GM23248 (cell line): ENCODE measurements around the gene KCNQ5. TPM values are rescaled to one million over a fixed set of nuclear protein-coding genes. Genes with fewer than 3 reads are reported as not detected.

Experiments used
- DNase-seq: peaks from one replicate; pipeline ENCODE4 v3.0.0-alpha.2; 2015
- H2AFZ ChIP-seq: fragments of 200-600 bp; sonication (generic); 2 replicates; pipeline ENCODE4 v1.6.1; 2016; ENCODE audit warnings: antibody characterized with exemption
- H3F3A ChIP-seq: fragments of 200-600 bp; sonication (generic); 2 replicates; pipeline ENCODE4 v1.6.1; 2016; ENCODE audit warnings: mild to moderate bottlenecking, antibody characterized with exemption, mixed run types; ENCODE audit not compliant: insufficient read depth
- H3K27ac ChIP-seq: fragments of 200-600 bp; sonication (generic); 2 replicates; pipeline ENCODE4 v1.5.1; 2016; ENCODE audit warnings: mild to moderate bottlenecking
- H3K27me3 ChIP-seq: fragments of 200-600 bp; sonication (generic); replicated peaks from 2 replicates; pipeline ENCODE4 v1.6.1; 2016; ENCODE audit warnings: mild to moderate bottlenecking; ENCODE audit not compliant: insufficient read depth
- H3K36me3 ChIP-seq: fragments of 200-600 bp; sonication (generic); 2 replicates; pipeline ENCODE4 v1.6.1; 2016; ENCODE audit warnings: low read depth, mild to moderate bottlenecking
- H3K4me1 ChIP-seq: fragments of 200-600 bp; sonication (generic); 2 replicates; pipeline ENCODE4 v1.6.1; 2016; ENCODE audit warnings: mild to moderate bottlenecking; ENCODE audit not compliant: insufficient read depth
- H3K4me2 ChIP-seq: fragments of 200-600 bp; sonication (generic); one replicate; pipeline ENCODE4 v1.6.1; 2016; ENCODE audit warnings: mild to moderate bottlenecking; ENCODE audit not compliant: unreplicated experiment
- H3K4me3 ChIP-seq: fragments of 200-600 bp; sonication (generic); 2 replicates; pipeline ENCODE4 v1.5.1; 2016; ENCODE audit warnings: mild to moderate bottlenecking
- H3K79me2 ChIP-seq: fragments of 200-600 bp; sonication (generic); 2 replicates; pipeline ENCODE4 v1.6.1; 2016; ENCODE audit warnings: mild to moderate bottlenecking; ENCODE audit not compliant: insufficient read depth
- H3K9ac ChIP-seq: fragments of 200-600 bp; sonication (generic); 2 replicates; pipeline ENCODE4 v1.6.1; 2016; ENCODE audit warnings: mild to moderate bottlenecking
- H3K9me2 ChIP-seq: fragments of 200-600 bp; sonication (generic); 2 replicates; pipeline ENCODE4 v1.6.1; 2016; ENCODE audit warnings: mixed run types, mild to moderate bottlenecking, moderate library complexity; ENCODE audit not compliant: insufficient read depth
- H3K9me3 ChIP-seq: fragments of 200-600 bp; sonication (generic); one replicate; pipeline ENCODE4 v1.6.1; 2017; ENCODE audit warnings: low read depth
- H4K20me1 ChIP-seq: fragments of 200-600 bp; sonication (generic); 2 replicates; pipeline ENCODE4 v1.6.0; 2016; ENCODE audit not compliant: insufficient read depth
- EZH2 ChIP-seq: fragments of 200-600 bp; sonication (generic); IDR thresholded peaks from 2 replicates; pipeline ENCODE4 v1.6.1; 2018; ENCODE audit warnings: antibody characterized with exemption, mild to moderate bottlenecking; ENCODE audit not compliant: insufficient read depth, poor library complexity, severe bottlenecking
- EZH2phosphoT487 ChIP-seq: fragments of 200-600 bp; sonication (generic); IDR thresholded peaks from 2 replicates; pipeline ENCODE4 v1.6.1; 2018; ENCODE audit warnings: antibody characterized with exemption, moderate library complexity, mild to moderate bottlenecking, low read depth; ENCODE audit not compliant: insufficient read depth
- WGBS, 2 experiments: methylation state at CpG; one replicate each; pipeline ENCODE4 v1.1.6; 2015 to 2017; ENCODE audit warnings: low lambda C conversion rate in 2 of 2, low coverage in 1 of 2; ENCODE audit errors: missing lambda C conversion rate in 2 of 2; 5-methylcytosine and 5-hydroxymethylcytosine counted together
- in situ Hi-C: fragments of 300-500 bp; cut with MboI; formaldehyde crosslinking; loops from 2 replicates; pipeline ENCODE4 v1.15.0; 2020
- polyA plus RNA-seq: library from polyadenylated mRNA; unstranded; fragments of >200 nt; fragmentation: Nextera tagmentation; extraction: Ambion mirVana; gene quantifications from 2 replicates; pipeline ENCODE4 v1.2.1, GENCODE V29; 2016
- total RNA-seq: library from RNA; depleted of rRNA; stranded (reverse); fragments of >200 nt; shearing (Covaris generic); gene quantifications from 2 replicates; pipeline ENCODE4 v1.2.3, GENCODE V29; 2014

The KCNQ5 gene
- total and polyA plus RNA-seq, 2 experiments from 2014 or later: 5.7 to 10.8 TPM

DNA sequence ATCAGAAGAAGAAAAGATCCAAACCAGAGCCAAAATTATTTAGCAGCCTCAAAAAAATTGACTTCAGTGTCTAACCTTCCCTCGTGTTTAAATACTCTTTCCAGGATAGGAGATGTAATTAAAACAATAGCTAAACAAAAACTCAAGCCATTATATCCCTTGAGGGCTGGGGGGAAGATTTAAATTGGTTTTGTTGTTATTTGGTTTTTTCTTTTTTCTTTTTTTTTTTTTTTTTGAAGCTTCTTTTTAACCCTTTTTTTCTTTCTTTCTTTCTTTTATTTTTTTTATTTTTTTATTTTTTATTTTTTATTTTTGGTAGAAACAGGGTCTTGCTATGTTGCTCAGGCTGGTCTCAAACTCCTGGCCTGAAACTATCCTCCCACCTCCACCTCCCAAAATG is 334.4 kb downstream of the KCNQ5 start:
- 77 to 88% methylated on average over 1 of the region's 1 CpG for WGBS, 2 experiments
- Histone ChIP-seq H3K27ac (no peak overlapping the region), H3K9ac (no peak overlapping the region), H3K79me2 (no peaks in the 10 kb centered on the region; the same call in 1 of the 2 replicates), H3F3A (peaks cover 30% of the 10 kb centered on the region), H2AFZ (no peak overlapping the region), H3K9me2 (no peaks in the 10 kb centered on the region), H3K9me3 (no peaks in the 10 kb centered on the region), H3K4me2 (no peak overlapping the region), H4K20me1 (no peaks in the 10 kb centered on the region), H3K4me3 (no peak overlapping the region), H3K4me1 (peaks cover 23% of the 10 kb centered on the region), H3K36me3 (no peaks in the 10 kb centered on the region), H3K27me3 (no peaks in the 10 kb centered on the region)
- no peak for DNase-seq
- in situ Hi-C loops: no loop called here
- no peak for TF ChIP-seq EZH2
- TF ChIP-seq EZH2phosphoT487: no peak

DNA sequence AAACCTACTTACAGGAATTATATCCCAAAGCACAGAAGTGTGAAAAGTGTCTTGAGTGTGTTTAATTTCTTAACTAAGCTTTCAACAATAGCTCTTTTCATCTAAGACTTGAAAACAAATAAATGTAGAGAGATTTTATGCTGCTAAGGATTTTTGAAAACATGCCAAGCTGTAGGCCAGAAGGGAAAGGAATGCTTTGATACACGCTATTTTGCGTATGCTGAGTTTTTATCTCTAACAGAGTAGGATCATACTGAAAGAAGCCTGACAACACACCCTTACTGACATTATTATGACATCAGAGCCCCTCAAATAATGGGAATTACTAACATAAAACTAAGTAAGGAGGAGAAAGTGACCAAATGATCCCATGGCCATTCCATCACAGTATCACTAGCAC is 338.0 kb downstream of the KCNQ5 start:
- Histone ChIP-seq H3K4me2 (no peak overlapping the region), H2AFZ (no peak overlapping the region), H3F3A (peaks cover 2% of the 10 kb centered on the region; the same call in 1 of the 2 replicates), H3K27ac (no peak overlapping the region), H4K20me1 (no peaks in the 10 kb centered on the region), H3K4me3 (no peak overlapping the region), H3K36me3 (no peaks in the 10 kb centered on the region), H3K79me2 (no peaks in the 10 kb centered on the region; the same call in 1 of the 2 replicates), H3K27me3 (no peaks in the 10 kb centered on the region), H3K9me3 (no peaks in the 10 kb centered on the region), H3K9ac (no peak overlapping the region), H3K9me2 (no peaks in the 10 kb centered on the region), H3K4me1 (no peaks in the 10 kb centered on the region)
- in situ Hi-C loops: no loop called here
- TF ChIP-seq EZH2 (no peak), EZH2phosphoT487 (no peak)
- no peak for DNase-seq
- WGBS, 2 experiments: 94 to 100% methylated on average over 2 of the region's 2 CpGs

DNA sequence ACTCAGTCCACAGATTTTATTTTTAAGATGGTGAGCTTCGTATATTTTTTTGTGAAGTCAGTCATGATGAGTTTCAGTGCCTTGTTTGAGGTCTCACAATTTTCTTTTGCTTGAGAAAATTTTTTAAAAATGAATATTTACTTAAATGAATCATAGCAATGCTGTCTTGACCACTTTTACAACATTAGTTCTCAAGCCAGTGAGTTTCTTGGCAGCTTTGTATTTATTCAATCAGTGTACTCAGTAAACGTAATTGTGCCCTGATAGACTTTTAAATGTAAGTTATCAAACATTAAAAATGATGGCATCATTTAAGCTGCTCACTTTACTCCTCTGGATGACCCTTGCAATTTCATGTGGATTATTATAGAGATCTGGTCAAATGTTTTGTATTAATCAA is 342.1 kb downstream of the KCNQ5 start:
- no peak overlapping the region for H3K4me2 ChIP-seq
- no peak overlapping the region for H3K27ac ChIP-seq
- H3K4me1 ChIP-seq: peaks cover 14% of the 10 kb centered on the region
- H3F3A ChIP-seq: peaks cover 6% of the 10 kb centered on the region
- DNase-seq: peak; percentile 31
- H4K20me1 ChIP-seq: no peaks in the 10 kb centered on the region
- H3K9ac ChIP-seq: no peak overlapping the region
- H3K9me2 ChIP-seq: no peaks in the 10 kb centered on the region
- no peak overlapping the region for H3K4me3 ChIP-seq
- no peak overlapping the region for H2AFZ ChIP-seq
- TF ChIP-seq EZH2phosphoT487 (no peak), EZH2 (no peak)
- whole genome bisulfite sequencing, 2 experiments: 70 to 79% methylated on average over 2 of the region's 2 CpGs
- no peaks in the 10 kb centered on the region for H3K36me3 ChIP-seq
- no peaks in the 10 kb centered on the region for H3K27me3 ChIP-seq
- no peaks in the 10 kb centered on the region for H3K9me3 ChIP-seq
- H3K79me2 ChIP-seq: no peaks in the 10 kb centered on the region; the same call in 1 of the 2 replicates
- in situ Hi-C loops: no loop called here

DNA sequence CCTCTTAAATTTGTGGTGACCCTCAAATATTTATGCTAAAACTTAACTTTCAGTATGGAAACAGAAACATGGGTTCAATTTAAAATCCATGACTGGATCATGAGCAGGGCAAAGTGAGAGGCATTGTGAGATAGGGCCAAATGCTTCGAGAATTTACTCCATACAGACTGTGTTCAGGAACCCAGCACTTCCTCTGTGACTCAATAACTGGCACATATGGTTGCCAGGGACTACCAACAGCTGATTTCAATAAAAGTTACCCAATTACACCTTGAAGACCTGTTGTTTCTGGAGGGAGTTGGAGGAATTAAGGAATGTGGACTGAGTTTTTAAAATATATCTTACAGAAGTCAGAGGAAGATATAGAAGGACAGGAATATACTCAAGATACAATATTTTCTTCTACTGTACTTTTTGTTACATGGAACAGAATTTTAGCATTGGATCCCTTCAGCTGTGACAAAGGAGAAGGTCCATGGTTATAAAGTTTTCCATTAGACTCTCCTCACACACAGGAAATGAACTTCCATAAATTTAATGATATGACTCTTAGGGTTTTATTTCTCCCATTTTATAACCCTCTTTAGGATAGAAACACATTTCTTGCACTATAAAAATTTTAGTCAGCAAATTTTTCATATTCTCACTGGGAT is 344.9 kb downstream of the KCNQ5 start:
- no peak overlapping the region for H2AFZ ChIP-seq
- in situ Hi-C loops: no loop called here
- no peaks in the 10 kb centered on the region for H4K20me1 ChIP-seq
- no peak overlapping the region for H3K4me3 ChIP-seq
- peak; percentile 57 for DNase-seq
- peaks cover 16% of the 10 kb centered on the region for H3K4me1 ChIP-seq
- H3K9ac ChIP-seq: no peak overlapping the region
- H3K27ac ChIP-seq: no peak overlapping the region
- no peak overlapping the region for H3K4me2 ChIP-seq
- H3K79me2 ChIP-seq: no peaks in the 10 kb centered on the region
- H3K27me3 ChIP-seq: no peaks in the 10 kb centered on the region
- no peaks in the 10 kb centered on the region for H3K36me3 ChIP-seq
- WGBS, 2 experiments: 10 to 17% methylated on average over 1 of the region's 1 CpG
- TF ChIP-seq EZH2phosphoT487 (no peak), EZH2 (no peak)
- H3K9me3 ChIP-seq: no peaks in the 10 kb centered on the region
- no peaks in the 10 kb centered on the region for H3K9me2 ChIP-seq
- H3F3A ChIP-seq: peaks cover 6% of the 10 kb centered on the region

DNA sequence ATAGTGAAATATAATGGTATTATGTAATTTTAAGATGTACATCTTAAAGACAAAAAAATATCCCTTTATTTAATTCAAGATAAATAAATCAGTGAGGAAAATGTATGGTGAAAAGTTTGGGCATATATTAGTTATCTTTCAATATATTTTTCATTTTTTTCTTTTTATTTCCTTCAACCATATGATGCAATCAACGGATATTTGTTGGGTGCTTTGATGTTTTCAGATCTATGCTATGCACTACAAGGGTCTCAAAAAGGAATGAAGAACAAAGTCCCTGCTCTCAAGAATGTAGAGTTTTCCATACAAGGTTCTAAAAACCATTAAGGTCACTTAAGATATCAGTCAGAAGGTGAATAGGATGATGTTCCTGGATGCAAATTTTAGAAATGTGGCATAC is 345.5 kb downstream of the KCNQ5 start:
- Histone ChIP-seq H3K9me3 (no peaks in the 10 kb centered on the region), H3K4me1 (peaks cover 16% of the 10 kb centered on the region), H3K9me2 (no peaks in the 10 kb centered on the region), H3K4me2 (no peak overlapping the region), H3F3A (peaks cover 6% of the 10 kb centered on the region), H3K27me3 (no peaks in the 10 kb centered on the region), H3K36me3 (no peaks in the 10 kb centered on the region), H3K4me3 (no peak overlapping the region), H3K27ac (no peak overlapping the region), H3K79me2 (no peaks in the 10 kb centered on the region), H2AFZ (no peak overlapping the region), H3K9ac (no peak overlapping the region), H4K20me1 (no peaks in the 10 kb centered on the region)
- TF ChIP-seq EZH2phosphoT487 (no peak), EZH2 (no peak)
- 83 to 89% methylated on average over 1 of the region's 1 CpG for WGBS, 2 experiments
- in situ Hi-C loops: no loop called here
- DNase-seq: no peak
